Neural cell (in vitro differentiated cells): Measurements from ENCODE around the gene ERCC5. TPM values are rescaled to one million over a fixed set of nuclear protein-coding genes. Genes with fewer than 3 reads are reported as not detected.

Experiments used
- H2AFZ ChIP-seq: fragments of 200-600, 300-800 bp; sonication (generic), shearing (Covaris generic); 2 replicates; pipeline ENCODE4 v1.6.0; 2014; ENCODE audit warnings: low read depth, mild to moderate bottlenecking, antibody characterized with exemption, low read length, moderate library complexity
- H3F3A ChIP-seq: fragments of 200-600 bp; shearing (Covaris generic); 2 replicates; pipeline ENCODE4 v1.6.1; 2016; ENCODE audit warnings: mild to moderate bottlenecking, moderate library complexity, mixed read lengths, antibody characterized with exemption, low read length; ENCODE audit not compliant: insufficient read depth, poor library complexity, severe bottlenecking
- H3K27ac ChIP-seq: fragments of 200-600, 300-800 bp; sonication (generic), shearing (Covaris generic); 2 replicates; pipeline ENCODE4 v1.5.1; 2014; ENCODE audit warnings: mild to moderate bottlenecking, low read length, moderate library complexity
- H3K27me3 ChIP-seq: fragments of 300-800, 200-600 bp; sonication (generic), shearing (Covaris generic); 2 replicates; pipeline ENCODE4 v1.6.0; 2014; ENCODE audit warnings: mild to moderate bottlenecking, low read depth, low read length, moderate library complexity; ENCODE audit not compliant: insufficient read depth
- H3K36me3 ChIP-seq: fragments of 300-800, 200-600 bp; sonication (generic), shearing (Covaris generic); 2 replicates; pipeline ENCODE4 v1.5.1; 2014; ENCODE audit warnings: mild to moderate bottlenecking, antibody characterized with exemption, low read length, moderate library complexity; ENCODE audit not compliant: insufficient read depth
- H3K4me2 ChIP-seq: fragments of 300-800, 200-600 bp; sonication (generic), shearing (Covaris generic); 2 replicates; pipeline ENCODE4 v1.6.0; 2014; ENCODE audit warnings: mild to moderate bottlenecking, low read length
- H3K4me3 ChIP-seq: fragments of 300-800, 200-600 bp; sonication (generic), shearing (Covaris generic); 2 replicates; pipeline ENCODE4 v1.5.1; 2014; ENCODE audit warnings: mild to moderate bottlenecking, low read length, moderate library complexity
- H3K79me2 ChIP-seq: fragments of 200-600 bp; shearing (Covaris generic); replicated peaks from 2 replicates; pipeline ENCODE4 v1.6.0; 2014; ENCODE audit warnings: mild to moderate bottlenecking, low read length, moderate library complexity; ENCODE audit not compliant: insufficient read depth
- H3K9ac ChIP-seq: fragments of 300-800, 200-600 bp; sonication (generic), shearing (Covaris generic); 2 replicates; pipeline ENCODE4 v1.6.1; 2016; ENCODE audit warnings: mild to moderate bottlenecking, low read length, mixed read lengths
- H3K9me2 ChIP-seq: fragments of 200-600 bp; shearing (Covaris generic); 2 replicates; pipeline ENCODE4 v1.6.1; 2016; ENCODE audit warnings: mild to moderate bottlenecking, low read length, mixed read lengths; ENCODE audit not compliant: insufficient read depth
- H3K9me3 ChIP-seq: fragments of 200-600, 300-800 bp; sonication (generic), shearing (Covaris generic); 2 replicates; pipeline ENCODE4 v1.6.1; 2016; ENCODE audit warnings: mild to moderate bottlenecking, mixed run types, low read length, moderate library complexity, mixed read lengths
- H4K20me1 ChIP-seq: fragments of 200-600 bp; shearing (Covaris generic); 2 replicates; pipeline ENCODE4 v1.6.1; 2016; ENCODE audit warnings: mild to moderate bottlenecking, mixed run types; ENCODE audit not compliant: insufficient read depth
- EP300 ChIP-seq: fragments of 450-650 bp; conservative IDR thresholded peaks from 2 replicates; pipeline ENCODE4 v1.6.1; 2014; ENCODE audit warnings: antibody characterized with exemption, mild to moderate bottlenecking, moderate library complexity; ENCODE audit not compliant: poor library complexity, severe bottlenecking
- EZH2 ChIP-seq: fragments of 200-600, 300-800 bp; shearing (Covaris generic), sonication (generic); IDR thresholded peaks from 2 replicates; pipeline ENCODE4 v1.6.1; 2014; ENCODE audit warnings: antibody characterized with exemption, low read length, borderline replicate concordance, mild to moderate bottlenecking; ENCODE audit not compliant: insufficient read depth, poor library complexity, severe bottlenecking
- MXI1 ChIP-seq: fragments of 450-650 bp; conservative IDR thresholded peaks from 2 replicates; pipeline ENCODE4 v1.6.1; 2014; ENCODE audit warnings: antibody characterized with exemption, mild to moderate bottlenecking; ENCODE audit not compliant: poor library complexity, severe bottlenecking
- POLR2AphosphoS5 ChIP-seq: IDR thresholded peaks from 2 replicates; pipeline ENCODE4 v1.6.1; 2012
- RAD21 ChIP-seq: fragments of 450-650 bp; conservative IDR thresholded peaks from 2 replicates; pipeline ENCODE4 v1.6.1; 2014; ENCODE audit warnings: antibody characterized with exemption, mild to moderate bottlenecking, moderate library complexity
- SMC3 ChIP-seq: fragments of 450-650 bp; conservative IDR thresholded peaks from 2 replicates; pipeline ENCODE4 v1.6.1; 2014; ENCODE audit warnings: antibody characterized with exemption, mild to moderate bottlenecking, moderate library complexity; ENCODE audit not compliant: poor library complexity
- TAF1 ChIP-seq: IDR thresholded peaks from 2 replicates; pipeline ENCODE4 v1.6.1; 2012; ENCODE audit warnings: low read depth
- polyA plus RNA-seq: library from polyadenylated mRNA; depleted of rRNA; stranded (reverse); fragments of >200 nt; gene quantifications from 2 replicates; pipeline ENCODE4 v1.2.3, GENCODE V29; 2014
- TF ChIP-seq, protein P1 (sequence below): fragments of 450-650 bp; IDR thresholded peaks from 2 replicates; pipeline ENCODE4 v1.5.1; 2014; ENCODE audit warnings: antibody characterized with exemption, mild to moderate bottlenecking, moderate library complexity; ENCODE audit not compliant: poor library complexity, severe bottlenecking
- TF ChIP-seq, protein P2 (sequence below): IDR thresholded peaks from 2 replicates; pipeline ENCODE4 v1.6.1; 2012; ENCODE audit warnings: borderline replicate concordance

ERCC5 gene
- polyA plus RNA-seq, 1 donor from 2014 or later: 67.5 TPM

DNA sequence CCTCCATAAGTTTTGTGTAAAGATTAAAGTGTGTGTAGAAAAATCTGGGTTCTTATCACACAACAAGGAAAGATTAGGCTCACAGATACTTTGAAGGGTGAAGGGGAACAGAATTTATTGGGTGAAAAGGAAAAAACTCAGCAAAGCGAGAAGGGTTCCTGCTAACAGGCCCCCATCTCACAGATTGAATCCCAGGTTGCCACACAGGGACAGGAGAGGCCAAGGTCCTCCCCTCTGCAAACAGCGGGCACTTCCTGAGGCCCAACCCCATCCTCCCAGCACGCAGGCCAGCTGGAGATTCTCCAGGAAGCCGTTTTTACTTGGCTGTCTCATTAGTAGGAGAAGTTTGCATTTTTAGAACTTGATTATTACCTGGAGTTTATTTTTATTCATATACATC, 15.2 kb upstream of the ERCC5 start:
- Histone ChIP-seq H3K9ac (no peak overlapping the region), H3F3A (no peaks in the 10 kb centered on the region), H3K4me2 (no peak overlapping the region), H3K36me3 (no peaks in the 10 kb centered on the region), H3K9me2 (no peaks in the 10 kb centered on the region), H3K4me3 (no peak overlapping the region), H3K27me3 (no peaks in the 10 kb centered on the region), H3K27ac (no peak overlapping the region), H4K20me1 (no peaks in the 10 kb centered on the region), H2AFZ (no peak overlapping the region), H3K9me3 (no peaks in the 10 kb centered on the region), H3K79me2 (no peaks in the 10 kb centered on the region)
- TF ChIP-seq, protein P1, sequence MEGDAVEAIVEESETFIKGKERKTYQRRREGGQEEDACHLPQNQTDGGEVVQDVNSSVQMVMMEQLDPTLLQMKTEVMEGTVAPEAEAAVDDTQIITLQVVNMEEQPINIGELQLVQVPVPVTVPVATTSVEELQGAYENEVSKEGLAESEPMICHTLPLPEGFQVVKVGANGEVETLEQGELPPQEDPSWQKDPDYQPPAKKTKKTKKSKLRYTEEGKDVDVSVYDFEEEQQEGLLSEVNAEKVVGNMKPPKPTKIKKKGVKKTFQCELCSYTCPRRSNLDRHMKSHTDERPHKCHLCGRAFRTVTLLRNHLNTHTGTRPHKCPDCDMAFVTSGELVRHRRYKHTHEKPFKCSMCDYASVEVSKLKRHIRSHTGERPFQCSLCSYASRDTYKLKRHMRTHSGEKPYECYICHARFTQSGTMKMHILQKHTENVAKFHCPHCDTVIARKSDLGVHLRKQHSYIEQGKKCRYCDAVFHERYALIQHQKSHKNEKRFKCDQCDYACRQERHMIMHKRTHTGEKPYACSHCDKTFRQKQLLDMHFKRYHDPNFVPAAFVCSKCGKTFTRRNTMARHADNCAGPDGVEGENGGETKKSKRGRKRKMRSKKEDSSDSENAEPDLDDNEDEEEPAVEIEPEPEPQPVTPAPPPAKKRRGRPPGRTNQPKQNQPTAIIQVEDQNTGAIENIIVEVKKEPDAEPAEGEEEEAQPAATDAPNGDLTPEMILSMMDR: no peak
- no peak for TF ChIP-seq SMC3
- TF ChIP-seq RAD21: no peak
- TF ChIP-seq EZH2: no peak
- TF ChIP-seq TAF1: no peak
- no peak for TF ChIP-seq EP300
- no peak for TF ChIP-seq POLR2AphosphoS5
- TF ChIP-seq, protein P2, sequence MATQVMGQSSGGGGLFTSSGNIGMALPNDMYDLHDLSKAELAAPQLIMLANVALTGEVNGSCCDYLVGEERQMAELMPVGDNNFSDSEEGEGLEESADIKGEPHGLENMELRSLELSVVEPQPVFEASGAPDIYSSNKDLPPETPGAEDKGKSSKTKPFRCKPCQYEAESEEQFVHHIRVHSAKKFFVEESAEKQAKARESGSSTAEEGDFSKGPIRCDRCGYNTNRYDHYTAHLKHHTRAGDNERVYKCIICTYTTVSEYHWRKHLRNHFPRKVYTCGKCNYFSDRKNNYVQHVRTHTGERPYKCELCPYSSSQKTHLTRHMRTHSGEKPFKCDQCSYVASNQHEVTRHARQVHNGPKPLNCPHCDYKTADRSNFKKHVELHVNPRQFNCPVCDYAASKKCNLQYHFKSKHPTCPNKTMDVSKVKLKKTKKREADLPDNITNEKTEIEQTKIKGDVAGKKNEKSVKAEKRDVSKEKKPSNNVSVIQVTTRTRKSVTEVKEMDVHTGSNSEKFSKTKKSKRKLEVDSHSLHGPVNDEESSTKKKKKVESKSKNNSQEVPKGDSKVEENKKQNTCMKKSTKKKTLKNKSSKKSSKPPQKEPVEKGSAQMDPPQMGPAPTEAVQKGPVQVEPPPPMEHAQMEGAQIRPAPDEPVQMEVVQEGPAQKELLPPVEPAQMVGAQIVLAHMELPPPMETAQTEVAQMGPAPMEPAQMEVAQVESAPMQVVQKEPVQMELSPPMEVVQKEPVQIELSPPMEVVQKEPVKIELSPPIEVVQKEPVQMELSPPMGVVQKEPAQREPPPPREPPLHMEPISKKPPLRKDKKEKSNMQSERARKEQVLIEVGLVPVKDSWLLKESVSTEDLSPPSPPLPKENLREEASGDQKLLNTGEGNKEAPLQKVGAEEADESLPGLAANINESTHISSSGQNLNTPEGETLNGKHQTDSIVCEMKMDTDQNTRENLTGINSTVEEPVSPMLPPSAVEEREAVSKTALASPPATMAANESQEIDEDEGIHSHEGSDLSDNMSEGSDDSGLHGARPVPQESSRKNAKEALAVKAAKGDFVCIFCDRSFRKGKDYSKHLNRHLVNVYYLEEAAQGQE: no peak
- TF ChIP-seq MXI1: no peak

DNA sequence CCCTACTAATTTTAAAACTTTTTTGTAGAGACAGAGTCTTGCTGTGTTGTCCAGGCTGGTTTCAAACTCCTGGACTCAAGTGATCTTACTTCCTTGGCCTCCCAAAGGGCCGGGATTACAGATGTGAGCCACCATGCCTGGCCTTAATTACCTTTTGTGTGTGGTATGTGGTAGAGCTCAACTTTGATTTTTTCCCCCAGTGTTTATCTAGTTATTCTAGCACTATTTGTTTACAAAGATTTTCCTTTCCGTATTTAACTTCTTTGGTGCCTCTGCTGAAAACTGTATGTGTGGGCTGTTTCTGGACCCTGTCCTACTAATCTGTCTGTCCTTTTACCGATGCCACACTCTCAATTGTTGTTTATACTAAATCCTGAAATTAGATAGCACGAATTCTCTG, 9.4 kb upstream of the ERCC5 start:
- Histone ChIP-seq H3K4me3 (no peak overlapping the region), H3K9me3 (no peaks in the 10 kb centered on the region), H3F3A (no peaks in the 10 kb centered on the region), H3K27me3 (no peaks in the 10 kb centered on the region), H3K36me3 (no peaks in the 10 kb centered on the region), H3K79me2 (no peaks in the 10 kb centered on the region), H3K9ac (no peak overlapping the region), H2AFZ (no peak overlapping the region), H3K9me2 (no peaks in the 10 kb centered on the region), H3K27ac (no peak overlapping the region), H3K4me2 (no peak overlapping the region), H4K20me1 (no peaks in the 10 kb centered on the region)
- TF ChIP-seq, protein P2: no peak
- TF ChIP-seq TAF1 (no peak), POLR2AphosphoS5 (no peak), EZH2 (no peak), RAD21 (no peak), MXI1 (no peak), EP300 (no peak), SMC3 (no peak)
- TF ChIP-seq, protein P1: no peak
